Measurements from ENCODE around the gene SGTA. TPM values are rescaled to one million over a fixed set of nuclear protein-coding genes. Genes with fewer than 3 reads are reported as not detected.

SGTA gene
- total and polyA plus RNA-seq, 9 of the 15 experiments (the other 6 are each of a cell fraction or from before 2014, with no cell fraction given): 1.4 to 110 (median 49.9) TPM

DNA sequence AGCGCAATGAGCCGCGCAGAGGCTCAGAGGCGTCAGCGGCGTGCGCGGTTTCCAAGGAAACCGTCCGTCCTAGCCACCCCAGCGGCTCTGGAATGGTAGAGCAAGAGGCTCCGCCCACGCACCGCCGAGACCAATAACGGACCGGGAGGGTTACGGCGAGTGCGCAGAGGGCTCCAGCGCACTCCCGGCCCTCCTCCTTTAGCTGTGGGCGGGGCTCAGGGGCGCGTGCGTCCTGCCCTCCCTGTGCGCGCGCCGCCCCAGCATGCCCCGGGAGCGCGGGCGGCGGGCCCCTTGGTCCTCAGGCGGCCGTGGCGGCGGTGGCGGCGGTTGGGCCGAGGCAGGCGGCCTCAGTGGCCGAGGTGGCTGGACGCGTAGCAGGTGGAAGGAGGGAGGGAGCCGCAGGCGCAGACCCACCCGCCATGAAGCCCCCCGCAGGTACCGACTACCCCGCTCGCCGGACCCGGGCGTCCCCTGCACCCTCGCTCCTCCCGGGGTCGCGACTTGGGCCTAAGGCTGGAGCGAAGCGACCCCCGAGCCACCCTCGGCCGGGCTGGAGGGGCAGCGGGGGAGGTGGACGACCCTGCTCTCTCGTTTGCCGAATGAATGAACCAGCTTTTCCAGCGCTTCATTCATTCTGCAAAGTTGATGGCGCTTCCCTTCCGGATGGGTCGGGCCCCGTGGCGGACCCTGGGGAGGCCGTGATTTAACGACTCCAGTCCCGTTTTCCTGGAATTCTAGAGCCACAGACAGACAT is 2.3 kb upstream of the SGTA start, which contains the start of gene THOP1 (continued):
- TF ChIP-seq, protein P1, sequence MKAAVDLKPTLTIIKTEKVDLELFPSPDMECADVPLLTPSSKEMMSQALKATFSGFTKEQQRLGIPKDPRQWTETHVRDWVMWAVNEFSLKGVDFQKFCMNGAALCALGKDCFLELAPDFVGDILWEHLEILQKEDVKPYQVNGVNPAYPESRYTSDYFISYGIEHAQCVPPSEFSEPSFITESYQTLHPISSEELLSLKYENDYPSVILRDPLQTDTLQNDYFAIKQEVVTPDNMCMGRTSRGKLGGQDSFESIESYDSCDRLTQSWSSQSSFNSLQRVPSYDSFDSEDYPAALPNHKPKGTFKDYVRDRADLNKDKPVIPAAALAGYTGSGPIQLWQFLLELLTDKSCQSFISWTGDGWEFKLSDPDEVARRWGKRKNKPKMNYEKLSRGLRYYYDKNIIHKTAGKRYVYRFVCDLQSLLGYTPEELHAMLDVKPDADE (conservative IDR thresholded peaks at IDR 0.05; ENCODE audit: control insufficient read depth, low read depth, low read length): 0 out of 2 replicates have a peak, but pooled peaks have one; percentile 50
- TF ChIP-seq ZFX (CRISPR knock-in tag; IDR thresholded peaks at IDR 0.05) (peak; percentile 88), NR4A1 (CRISPR knock-in tag; IDR thresholded peaks at IDR 0.05) (0 out of 2 replicates have a peak, but pooled peaks have one; percentile 14), NR4A1 (tag; IDR thresholded peaks at IDR 0.05) (no peak), JUN (IDR thresholded peaks at IDR 0.05; ENCODE audit: borderline replicate concordance, low read depth, low read length) (no peak; the same call in 1 of the 2 replicates), JUN (CRISPR knock-in tag; IDR thresholded peaks at IDR 0.05; ENCODE audit: borderline replicate concordance) (no peak; the same call in 1 of the 2 replicates), JUND (IDR thresholded peaks at IDR 0.05; ENCODE audit: borderline replicate concordance, low read depth, low read length) (no peak), JUND (tag; IDR thresholded peaks at IDR 0.05; ENCODE audit: borderline replicate concordance, low read depth, low read length) (no peak), PHF20 (IDR thresholded peaks at IDR 0.05; ENCODE audit: partially characterized antibody) (peak; percentile 68), ZBTB17 (CRISPR knock-in tag; IDR thresholded peaks at IDR 0.05) (peak; percentile 73)
- TF ChIP-seq, protein P2, sequence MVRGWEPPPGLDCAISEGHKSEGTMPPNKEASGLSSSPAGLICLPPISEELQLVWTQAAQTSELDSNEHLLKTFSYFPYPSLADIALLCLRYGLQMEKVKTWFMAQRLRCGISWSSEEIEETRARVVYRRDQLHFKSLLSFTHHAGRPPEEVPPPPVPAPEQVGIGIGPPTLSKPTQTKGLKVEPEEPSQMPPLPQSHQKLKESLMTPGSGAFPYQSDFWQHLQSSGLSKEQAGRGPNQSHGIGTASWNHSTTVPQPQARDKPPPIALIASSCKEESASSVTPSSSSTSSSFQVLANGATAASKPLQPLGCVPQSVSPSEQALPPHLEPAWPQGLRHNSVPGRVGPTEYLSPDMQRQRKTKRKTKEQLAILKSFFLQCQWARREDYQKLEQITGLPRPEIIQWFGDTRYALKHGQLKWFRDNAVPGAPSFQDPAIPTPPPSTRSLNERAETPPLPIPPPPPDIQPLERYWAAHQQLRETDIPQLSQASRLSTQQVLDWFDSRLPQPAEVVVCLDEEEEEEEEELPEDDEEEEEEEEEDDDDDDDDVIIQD (CRISPR knock-in tag; IDR thresholded peaks at IDR 0.05): no peak
- TF ChIP-seq, protein P3, sequence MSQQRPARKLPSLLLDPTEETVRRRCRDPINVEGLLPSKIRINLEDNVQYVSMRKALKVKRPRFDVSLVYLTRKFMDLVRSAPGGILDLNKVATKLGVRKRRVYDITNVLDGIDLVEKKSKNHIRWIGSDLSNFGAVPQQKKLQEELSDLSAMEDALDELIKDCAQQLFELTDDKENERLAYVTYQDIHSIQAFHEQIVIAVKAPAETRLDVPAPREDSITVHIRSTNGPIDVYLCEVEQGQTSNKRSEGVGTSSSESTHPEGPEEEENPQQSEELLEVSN (IDR thresholded peaks at IDR 0.05; ENCODE audit: borderline replicate concordance in 1 of 2, extremely low read depth in 1 of 2, insufficient read depth in 1 of 2, insufficient read length in 1 of 2, low read depth in 1 of 2, low read length in 1 of 2, poor library complexity in 1 of 2, severe bottlenecking in 1 of 2): peak; percentile 81 to 92
- TF ChIP-seq, protein P4, sequence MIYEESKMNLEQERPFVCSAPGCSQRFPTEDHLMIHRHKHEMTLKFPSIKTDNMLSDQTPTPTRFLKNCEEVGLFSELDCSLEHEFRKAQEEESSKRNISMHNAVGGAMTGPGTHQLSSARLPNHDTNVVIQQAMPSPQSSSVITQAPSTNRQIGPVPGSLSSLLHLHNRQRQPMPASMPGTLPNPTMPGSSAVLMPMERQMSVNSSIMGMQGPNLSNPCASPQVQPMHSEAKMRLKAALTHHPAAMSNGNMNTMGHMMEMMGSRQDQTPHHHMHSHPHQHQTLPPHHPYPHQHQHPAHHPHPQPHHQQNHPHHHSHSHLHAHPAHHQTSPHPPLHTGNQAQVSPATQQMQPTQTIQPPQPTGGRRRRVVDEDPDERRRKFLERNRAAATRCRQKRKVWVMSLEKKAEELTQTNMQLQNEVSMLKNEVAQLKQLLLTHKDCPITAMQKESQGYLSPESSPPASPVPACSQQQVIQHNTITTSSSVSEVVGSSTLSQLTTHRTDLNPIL (CRISPR knock-in tag; IDR thresholded peaks at IDR 0.05): no peak
- TF ChIP-seq, protein P5, sequence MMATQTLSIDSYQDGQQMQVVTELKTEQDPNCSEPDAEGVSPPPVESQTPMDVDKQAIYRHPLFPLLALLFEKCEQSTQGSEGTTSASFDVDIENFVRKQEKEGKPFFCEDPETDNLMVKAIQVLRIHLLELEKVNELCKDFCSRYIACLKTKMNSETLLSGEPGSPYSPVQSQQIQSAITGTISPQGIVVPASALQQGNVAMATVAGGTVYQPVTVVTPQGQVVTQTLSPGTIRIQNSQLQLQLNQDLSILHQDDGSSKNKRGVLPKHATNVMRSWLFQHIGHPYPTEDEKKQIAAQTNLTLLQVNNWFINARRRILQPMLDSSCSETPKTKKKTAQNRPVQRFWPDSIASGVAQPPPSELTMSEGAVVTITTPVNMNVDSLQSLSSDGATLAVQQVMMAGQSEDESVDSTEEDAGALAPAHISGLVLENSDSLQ (IDR thresholded peaks at IDR 0.05): peak; percentile 80

Measured in K562 (cell line).